Posterior vena cava (tissue), 2 donors: Measurements from ENCODE around the gene PLXDC2. TPM values are rescaled to one million over a fixed set of nuclear protein-coding genes. Genes with fewer than 3 reads are reported as not detected.

Experiments used
- DNase-seq: peaks from one replicate; pipeline ENCODE4 v3.0.0-alpha.2; 2020; ENCODE audit warnings: low spot score
- intact Hi-C, 2 donors: fragments of 100-400 bp; cut with DNase I; formaldehyde crosslinking; loops; one replicate each; pipeline versions ENCODE4 v1.14.1 to v1.14.2; 2022 to 2023
- total RNA-seq, 2 donors: library from RNA; stranded (reverse); fragmentation: NEBNext Ultra II Directional; extraction: Animal tissue kit (Norgen Biotek cat#: 25700); gene quantifications; one replicate each; pipeline ENCODE4 v1.2.1, GENCODE V29; 2021
- donor health status: DM: yes; HTN: yes; CAD: no.
- donor health status: DM: yes; HTN: yes; CAD: no.

PLXDC2 gene
- total RNA-seq, 2 donors from 2014 or later: 79.3 to 101 TPM

GRCh38 chr10:20256969-20257368 lies 440.7 kb downstream of the PLXDC2 start:
- intact Hi-C loops: no loop called here
- no peak for DNase-seq

GRCh38 chr10:20257422-20257821 lies 441.2 kb downstream of the PLXDC2 start:
- no peak for DNase-seq
- intact Hi-C loops: no loop called here

- intact Hi-C loops: no loop called here
- no peak for DNase-seq
Observed at GRCh38 chr10:20265146-20265545, 448.9 kb downstream of the PLXDC2 start.

GRCh38 chr10:20267734-20268133 lies 451.5 kb downstream of the PLXDC2 start:
- intact Hi-C loops: loop anchor here in 1 of 2 donors (2.0 kb wide), 1 partner anchor 367 kb away; no protein-coding TSS in a partner anchor
- DNase-seq: no peak

GRCh38 chr10:20271490-20271889 lies 455.3 kb downstream of the PLXDC2 start:
- no peak for DNase-seq
- intact Hi-C loops: no loop called here

GRCh38 chr10:20272608-20273007 lies 456.4 kb downstream of the PLXDC2 start:
- no peak for DNase-seq
- intact Hi-C loops: no loop called here

- intact Hi-C loops: no loop called here
- DNase-seq: no peak
Observed at GRCh38 chr10:20274571-20274970, 458.3 kb downstream of the PLXDC2 start.

GRCh38 chr10:20276127-20276979 lies 460.1 kb downstream of the PLXDC2 start:
- no peak for DNase-seq
- intact Hi-C loops: no loop called here

GRCh38 chr10:20277820-20278219 lies 461.6 kb downstream of the PLXDC2 start:
- DNase-seq: no peak
- intact Hi-C loops: no loop called here

- no peak for DNase-seq
- intact Hi-C loops: no loop called here
Observed at GRCh38 chr10:20281579-20281978, 465.3 kb downstream of the PLXDC2 start.

GRCh38 chr10:20287586-20287985 lies 471.4 kb downstream of the PLXDC2 start:
- intact Hi-C loops: no loop called here
- no peak for DNase-seq

GRCh38 chr10:20288060-20288459 lies 471.8 kb downstream of the PLXDC2 start:
- intact Hi-C loops: no loop called here
- no peak for DNase-seq

- intact Hi-C loops: no loop called here
- no peak for DNase-seq
Observed at GRCh38 chr10:20289070-20289828, 473.0 kb downstream of the PLXDC2 start.

- intact Hi-C loops: no loop called here
- no peak for DNase-seq
Observed at GRCh38 chr10:20298417-20298816, 482.2 kb downstream of the PLXDC2 start.

- intact Hi-C loops: no loop called here
- DNase-seq: no peak
Observed at GRCh38 chr10:20299034-20299736, 483.0 kb downstream of the PLXDC2 start.

GRCh38 chr10:20300735-20301134 lies 484.5 kb downstream of the PLXDC2 start:
- intact Hi-C loops: no loop called here
- DNase-seq: no peak

- no peak for DNase-seq
- intact Hi-C loops: no loop called here
Observed at GRCh38 chr10:20302033-20302432, 485.8 kb downstream of the PLXDC2 start.

- intact Hi-C loops: no loop called here
- DNase-seq: no peak
Observed at GRCh38 chr10:20303453-20304152, 487.4 kb downstream of the PLXDC2 start.

GRCh38 chr10:20313665-20314064 lies 497.4 kb downstream of the PLXDC2 start:
- intact Hi-C loops: no loop called here
- DNase-seq: no peak
